GM18868 (cell line): ENCODE results near the gene CFAP221.

Source experiments
- ATAC-seq: cut with Tn5 transposase; IDR thresholded peaks from one replicate; pipeline ENCODE4 v1.9.1; 2021; ENCODE audit warnings: mild to moderate bottlenecking, moderate library complexity; ENCODE audit not compliant: unreplicated experiment

The CFAP221 gene

DNA sequence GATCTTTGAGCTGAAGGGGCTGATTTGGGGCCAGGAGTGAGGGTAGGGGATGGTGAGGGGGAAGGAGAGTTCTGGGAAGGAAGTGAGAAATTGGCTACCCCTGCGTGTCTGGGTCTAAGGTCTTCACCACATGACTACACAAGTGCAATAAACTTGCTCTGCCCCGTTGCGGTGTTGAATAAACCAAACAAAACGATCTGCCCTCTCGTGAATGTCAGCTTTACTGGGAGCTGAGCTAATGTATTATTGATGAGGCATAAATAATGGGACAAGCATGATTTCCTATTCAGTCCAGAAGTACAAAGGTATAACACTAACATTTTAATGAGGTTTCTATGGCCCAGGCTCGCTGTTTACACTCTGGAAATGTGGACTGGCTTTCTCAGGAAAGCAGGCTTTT is 8.0 kb upstream of the CFAP221 start:
- no peak for ATAC-seq

DNA sequence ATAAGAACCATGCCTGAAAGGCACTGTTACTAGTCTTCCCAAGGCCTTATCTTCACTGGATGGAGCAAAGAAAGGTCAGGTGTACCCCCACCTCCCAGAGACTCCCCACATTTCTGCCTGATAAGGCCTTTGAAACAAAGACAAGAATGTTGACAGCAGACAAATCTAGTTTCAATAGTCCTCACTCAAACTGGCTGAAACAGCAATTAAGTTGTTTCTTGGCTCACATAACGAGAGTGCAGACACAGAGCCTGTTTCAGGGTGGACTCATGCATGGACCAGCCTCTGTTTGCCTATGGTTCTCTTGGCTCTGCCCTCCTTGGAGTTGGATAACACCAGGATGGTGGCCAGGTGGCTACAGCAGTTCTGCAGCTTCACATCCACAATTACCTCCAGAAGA is 7.5 kb upstream of the CFAP221 start:
- ATAC-seq, result no peak

DNA sequence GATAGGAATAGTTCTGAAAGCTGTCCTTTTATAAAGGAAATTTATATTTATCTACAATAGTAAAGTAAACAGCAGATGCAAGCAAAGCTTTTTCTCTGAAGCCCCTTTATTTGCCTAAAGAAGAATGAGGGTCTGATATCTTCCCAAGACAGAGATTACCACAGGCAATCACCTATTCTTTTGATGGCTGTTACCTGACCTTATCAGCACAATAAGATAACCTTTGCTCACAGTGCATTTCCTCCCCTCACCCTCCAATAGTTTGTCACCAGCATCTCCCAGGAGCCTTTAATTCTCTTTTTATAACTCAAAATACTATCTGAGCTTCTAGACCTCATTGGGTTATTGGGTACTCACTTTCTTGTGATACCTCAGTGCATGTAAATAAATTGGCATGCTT is 6.5 kb upstream of the CFAP221 start:
- ATAC-seq, result no peak

DNA sequence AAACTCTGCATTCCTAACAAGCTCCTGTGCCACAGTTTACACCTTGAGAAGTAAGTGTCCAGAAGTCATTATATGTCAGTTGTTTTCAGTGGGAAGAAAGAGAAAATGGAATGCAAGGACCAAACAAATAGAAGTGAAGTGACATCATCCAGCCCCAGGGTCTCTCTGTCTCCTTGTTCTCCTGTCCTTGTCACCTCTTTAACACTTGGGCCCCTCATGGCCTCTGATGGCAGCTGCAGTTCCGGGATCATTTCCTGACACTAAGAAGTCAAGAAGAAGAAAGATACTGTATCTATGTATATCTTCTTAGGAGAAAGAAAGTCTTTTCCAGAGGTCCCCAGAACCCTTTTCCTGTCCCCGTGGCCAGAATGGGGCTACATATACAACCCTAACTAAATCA is 2.8 kb upstream of the CFAP221 start:
- no peak for ATAC-seq

DNA sequence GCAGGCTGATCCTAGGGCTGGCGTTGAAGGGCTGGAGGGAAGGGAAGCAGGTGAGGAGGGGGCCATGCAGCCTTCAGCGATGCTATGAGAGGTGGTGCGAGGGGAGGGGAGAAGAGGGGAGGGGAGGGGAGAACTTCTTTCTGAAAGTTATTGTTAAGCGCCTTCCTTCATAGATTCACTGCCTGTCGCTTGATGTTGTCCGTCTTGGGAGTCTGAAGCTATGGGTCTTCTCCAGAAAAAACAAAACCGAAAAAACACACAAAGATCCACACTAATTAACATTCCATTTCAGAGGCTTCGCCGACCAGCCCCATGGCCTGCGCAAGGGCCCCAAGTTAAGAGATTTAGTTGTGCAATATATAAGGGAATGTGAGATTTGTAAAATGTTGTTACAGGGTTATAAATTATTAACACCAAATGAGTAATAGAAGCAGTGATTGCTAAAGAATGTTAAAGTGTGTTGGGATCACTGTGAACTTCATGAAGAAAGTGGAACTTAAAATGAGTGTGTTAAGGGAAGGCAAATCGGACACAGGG is 758 bp downstream of the CFAP221 start:
- ATAC-seq, result no peak

DNA sequence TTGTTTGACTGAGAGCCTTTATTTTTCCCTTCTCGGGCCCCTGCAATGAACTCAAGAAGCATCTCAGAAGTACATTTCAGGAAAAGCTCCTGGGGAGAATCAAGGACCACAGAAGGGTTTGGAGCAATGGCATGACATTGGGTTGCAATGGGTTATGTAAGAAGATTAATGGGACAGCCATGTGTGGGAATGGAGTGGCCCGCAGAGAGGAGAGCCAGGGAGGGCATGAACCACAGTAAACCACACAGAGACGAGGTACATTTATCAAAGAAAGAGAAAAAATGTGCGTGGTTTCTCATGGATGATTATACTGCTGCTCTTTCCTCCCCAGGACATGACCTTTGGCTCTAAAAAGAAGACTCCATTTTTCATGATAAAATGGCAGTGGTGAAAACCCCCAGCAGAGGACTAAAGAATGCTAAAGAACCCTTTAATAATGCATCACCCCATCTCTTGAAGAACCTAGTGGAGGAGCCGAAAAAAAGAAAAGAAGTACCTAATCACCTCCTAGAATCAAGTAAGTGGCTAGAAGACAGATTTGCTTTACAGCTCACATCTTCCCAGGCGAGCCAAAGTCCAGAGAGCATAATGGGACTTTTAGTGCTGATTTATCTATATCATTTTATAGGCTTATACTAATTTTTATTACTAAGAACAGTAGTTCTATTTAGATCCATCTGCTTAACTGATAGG is 1.7 kb downstream of the CFAP221 start:
- no peak for ATAC-seq

DNA sequence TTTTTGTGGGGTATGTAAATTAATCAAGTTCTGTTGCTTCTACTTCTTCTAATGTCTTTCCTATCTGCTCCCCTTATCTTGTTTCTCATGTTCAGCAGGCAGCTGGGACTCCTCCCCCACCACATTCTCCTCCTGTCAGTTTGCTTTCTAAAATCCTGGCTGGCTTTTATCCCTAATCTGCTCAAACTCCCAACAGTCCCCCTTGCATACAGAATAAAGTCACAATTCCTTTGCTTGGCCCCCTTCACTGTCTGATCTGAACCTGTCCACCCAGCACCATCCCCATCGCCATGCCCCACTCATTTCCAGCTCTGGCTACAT is 2.2 kb downstream of the CFAP221 start:
- no peak for ATAC-seq

DNA sequence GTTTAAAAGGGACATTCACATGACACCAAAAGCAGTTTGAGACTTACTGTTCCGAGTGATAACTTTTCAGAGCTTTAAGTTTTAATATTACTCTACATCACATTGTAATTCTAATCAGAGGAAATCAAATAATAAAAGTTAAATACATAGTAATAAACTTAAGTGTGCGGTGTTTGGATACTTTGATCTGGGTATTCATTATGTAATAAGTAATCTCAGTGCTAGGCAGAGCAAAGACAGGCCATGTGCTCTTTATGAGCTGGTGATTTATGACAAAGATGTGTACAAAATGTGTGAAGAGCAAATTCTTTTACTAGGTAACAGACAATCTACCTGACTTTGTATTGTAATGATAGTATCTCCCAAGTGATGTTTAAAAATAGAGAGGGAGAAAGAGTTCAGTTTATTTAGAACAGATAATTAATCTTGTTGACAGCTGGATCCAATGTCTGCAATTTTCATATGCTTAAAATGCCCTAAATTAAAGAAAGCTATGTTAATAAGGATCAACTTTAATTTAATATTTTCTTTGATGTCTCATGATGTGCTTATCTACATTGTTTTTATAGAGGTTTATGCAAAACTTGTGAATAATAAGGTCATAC is 4.4 kb downstream of the CFAP221 start:
- no peak for ATAC-seq

DNA sequence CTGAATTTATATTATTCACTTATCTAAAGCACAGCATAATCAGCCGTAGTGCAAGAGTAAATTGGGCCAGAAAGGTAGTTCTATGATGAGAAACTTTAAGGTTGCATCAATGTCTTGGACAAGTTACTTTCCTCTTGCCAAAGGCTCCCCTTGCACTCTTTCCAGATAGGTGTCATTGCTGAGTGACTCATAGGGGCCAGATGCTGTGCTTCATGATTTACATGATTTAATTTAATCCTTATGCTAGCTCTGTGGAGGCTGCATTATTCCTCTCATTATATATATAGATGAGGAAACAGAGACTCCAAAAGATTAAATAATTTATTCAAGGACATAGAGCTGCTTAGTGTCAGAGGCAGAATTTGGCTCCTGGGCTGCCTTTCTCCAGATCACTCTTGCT is 5.0 kb downstream of the CFAP221 start:
- no peak for ATAC-seq

DNA sequence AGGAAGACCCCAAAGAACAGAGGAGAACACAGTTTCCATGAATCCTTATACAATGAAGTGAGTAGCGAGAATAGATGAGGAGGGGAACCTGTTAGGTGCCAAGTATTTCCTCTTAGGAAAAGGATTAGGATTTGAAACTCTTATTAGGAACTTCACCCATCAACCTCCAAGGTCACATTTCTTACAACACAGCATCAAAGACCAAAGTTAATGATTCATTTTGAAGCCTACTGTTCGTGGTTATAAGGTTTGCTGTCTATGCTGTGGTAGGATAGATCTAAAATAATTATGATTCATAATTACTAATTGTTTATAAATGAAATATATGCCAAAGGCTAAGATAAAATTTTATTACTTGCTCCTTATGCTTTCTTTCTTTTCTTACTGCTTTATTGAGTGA is 6.1 kb downstream of the CFAP221 start:
- ATAC-seq, result no peak

DNA sequence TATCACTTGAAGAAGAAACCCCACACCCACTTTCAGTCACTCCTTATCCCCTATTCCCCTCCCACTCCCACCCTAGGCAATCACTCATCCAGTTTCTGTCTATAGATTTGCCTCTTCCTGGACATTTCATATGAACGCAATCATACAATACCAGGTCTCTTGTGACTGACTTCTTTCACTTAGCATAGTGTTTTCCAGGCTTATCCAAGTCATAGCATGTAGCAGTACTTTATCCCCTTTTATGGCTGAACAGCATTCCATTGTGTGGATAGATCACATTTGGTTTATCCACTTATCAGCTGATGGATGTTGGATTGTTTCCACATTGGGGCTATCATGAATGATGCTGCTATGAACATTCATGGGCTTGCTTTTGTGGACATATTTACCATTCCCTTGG is 6.6 kb downstream of the CFAP221 start:
- ATAC-seq, result no peak

DNA sequence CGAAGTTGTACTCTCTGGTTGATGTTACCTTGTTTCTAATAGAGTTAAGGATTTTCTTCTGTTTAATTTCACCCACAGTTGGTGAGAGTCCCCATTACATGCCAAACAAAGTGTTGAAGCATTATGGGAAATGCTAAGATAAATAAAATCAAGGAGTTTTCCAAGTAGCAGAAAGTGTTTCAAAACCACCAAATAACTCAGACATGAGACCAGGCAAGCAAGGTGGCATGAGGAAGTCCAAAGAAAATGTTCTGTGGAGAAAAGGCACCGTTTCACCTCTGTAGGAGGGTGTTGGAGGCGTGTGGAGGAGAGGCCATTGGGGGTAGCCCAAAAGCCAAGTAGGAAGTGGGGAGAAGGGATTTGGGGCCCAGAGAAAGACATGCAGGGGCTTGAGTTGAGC is 8.7 kb downstream of the CFAP221 start:
- no peak for ATAC-seq

DNA sequence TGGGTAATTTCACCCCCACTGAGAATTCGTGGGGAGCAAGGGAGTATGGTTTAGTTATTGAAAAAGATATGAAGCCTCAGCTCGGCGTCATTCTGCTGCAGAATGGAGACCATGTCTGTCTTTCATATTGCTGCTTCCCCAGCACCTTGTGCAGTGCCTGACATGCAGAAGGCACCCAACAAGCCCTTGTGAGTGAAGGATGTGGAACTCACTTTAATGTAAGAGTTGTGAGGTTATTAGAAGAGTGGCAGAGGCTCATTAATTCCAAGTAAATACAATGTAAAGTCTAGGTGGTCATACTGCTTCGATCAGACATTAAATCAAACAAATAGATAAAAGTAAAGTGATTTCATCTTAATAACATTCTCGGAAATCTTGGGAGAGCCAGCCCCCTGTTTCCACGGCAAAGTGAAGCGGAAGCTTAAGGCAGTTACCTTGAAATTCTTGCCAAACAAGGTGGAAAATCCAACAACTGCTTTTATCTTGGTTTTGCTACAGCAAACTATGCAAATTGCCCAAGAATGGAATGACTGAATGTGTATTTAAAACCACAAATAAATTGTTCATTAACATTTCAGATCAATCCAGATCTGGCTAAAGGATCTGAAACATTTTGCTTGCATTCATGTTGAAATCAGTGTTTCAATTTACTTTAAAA is 9.6 kb downstream of the CFAP221 start:
- no peak for ATAC-seq

DNA sequence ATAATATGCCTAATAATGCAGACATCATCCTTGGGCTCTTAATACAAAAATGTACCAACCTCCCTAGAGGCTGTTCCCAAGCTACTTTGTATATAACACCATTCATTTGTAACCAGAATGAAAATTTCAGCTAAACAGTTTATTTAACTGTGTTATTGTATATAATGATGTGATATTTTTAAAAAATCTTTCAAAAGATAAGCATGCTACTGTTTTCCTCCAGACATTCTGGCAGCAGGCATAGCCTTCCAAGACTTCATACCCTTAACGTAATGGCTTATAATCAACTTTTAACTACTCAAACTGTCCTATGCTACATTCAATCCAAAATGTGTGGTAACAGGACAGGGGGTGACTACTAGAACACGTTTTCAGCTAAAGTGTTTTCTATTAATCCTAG is 21.2 kb downstream of the CFAP221 start:
- no peak for ATAC-seq

DNA sequence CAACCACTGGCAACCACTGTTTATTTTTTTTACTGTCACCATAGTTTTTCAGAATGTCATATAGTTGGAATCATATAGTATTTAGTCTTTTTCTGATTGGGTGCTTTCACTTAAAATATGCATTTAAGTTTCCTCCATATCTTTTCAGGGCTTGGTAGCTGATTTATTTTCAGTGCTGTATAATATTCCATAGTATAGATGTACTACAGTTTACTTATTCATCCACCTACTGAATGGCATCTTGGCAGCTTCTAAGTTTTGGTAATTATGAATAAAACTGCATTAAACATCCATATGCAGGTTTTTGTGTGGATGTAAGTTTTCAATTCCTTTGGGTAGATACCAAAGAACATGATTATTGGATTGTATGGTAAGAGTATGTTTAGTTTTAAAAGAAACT is 23.0 kb downstream of the CFAP221 start:
- no peak for ATAC-seq

DNA sequence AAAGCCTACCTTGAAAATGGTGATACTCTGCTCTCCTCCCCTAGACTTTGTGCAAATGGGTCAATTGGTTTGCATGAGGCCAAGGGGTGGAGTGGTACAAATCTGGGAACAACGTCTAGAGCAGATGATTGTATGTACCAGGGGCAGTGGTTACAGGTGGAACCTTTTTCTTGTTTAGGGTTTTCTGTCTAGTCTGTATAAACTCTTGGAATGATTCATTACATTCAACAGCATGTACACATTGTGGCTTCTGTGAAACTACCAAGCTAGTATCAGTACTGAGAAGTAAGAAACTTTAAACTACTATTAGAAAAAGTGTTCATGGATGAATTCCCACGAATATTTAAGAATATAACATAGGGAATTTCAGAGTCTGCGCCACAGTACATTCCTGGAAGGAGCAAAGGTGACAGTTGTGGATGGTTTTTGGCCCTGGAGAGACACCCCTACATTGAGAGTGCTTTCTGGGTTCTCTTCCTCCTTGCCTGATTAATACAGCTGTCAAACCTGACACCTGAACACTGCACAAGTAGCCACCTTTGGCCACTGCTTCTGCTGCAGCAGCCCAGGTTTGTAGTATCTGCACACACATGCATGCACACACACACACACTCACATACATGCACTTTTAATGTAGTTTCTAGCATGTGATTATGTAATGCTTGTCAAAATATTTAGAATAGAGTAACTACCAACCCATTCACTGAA is 30.0 kb downstream of the CFAP221 start:
- ATAC-seq, result peak; percentile 100

DNA sequence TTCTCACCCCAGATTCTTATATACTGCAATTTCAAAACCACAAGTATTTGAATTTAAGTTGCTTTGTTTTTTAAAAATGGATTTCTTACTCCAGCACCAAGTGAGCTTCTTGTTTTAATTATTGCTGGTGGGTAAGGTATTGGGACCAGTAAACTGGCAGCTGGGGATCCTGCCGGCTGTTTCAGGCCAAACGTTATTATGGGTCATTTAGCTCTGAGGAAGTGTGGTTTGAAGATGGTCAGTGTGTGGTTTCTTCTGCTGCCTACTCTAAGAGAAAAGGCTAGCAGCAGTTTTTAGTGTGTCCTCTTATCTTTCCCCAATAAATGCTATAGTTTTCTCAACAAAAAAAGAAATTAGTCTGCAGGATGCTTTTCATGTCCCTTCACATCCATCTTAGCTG is 30.6 kb downstream of the CFAP221 start:
- no peak for ATAC-seq

DNA sequence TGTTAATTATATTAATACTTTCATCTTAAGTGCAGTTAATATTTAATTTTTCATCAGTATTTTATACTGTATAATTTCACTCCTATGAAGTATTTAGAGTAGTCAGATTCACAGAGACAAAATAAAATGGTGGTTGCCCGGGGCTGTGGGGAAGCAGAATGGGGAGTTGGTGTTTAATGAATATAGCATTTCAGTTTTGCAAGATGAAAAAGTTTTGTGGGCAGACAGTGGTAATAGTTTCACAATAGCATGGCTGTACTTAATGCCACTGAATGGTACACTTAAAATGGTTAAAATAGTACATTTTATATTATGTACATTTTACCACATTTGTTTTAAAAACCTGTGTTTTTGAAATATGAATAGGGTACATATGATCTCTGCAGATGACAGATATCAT is 31.2 kb downstream of the CFAP221 start:
- no peak for ATAC-seq

DNA sequence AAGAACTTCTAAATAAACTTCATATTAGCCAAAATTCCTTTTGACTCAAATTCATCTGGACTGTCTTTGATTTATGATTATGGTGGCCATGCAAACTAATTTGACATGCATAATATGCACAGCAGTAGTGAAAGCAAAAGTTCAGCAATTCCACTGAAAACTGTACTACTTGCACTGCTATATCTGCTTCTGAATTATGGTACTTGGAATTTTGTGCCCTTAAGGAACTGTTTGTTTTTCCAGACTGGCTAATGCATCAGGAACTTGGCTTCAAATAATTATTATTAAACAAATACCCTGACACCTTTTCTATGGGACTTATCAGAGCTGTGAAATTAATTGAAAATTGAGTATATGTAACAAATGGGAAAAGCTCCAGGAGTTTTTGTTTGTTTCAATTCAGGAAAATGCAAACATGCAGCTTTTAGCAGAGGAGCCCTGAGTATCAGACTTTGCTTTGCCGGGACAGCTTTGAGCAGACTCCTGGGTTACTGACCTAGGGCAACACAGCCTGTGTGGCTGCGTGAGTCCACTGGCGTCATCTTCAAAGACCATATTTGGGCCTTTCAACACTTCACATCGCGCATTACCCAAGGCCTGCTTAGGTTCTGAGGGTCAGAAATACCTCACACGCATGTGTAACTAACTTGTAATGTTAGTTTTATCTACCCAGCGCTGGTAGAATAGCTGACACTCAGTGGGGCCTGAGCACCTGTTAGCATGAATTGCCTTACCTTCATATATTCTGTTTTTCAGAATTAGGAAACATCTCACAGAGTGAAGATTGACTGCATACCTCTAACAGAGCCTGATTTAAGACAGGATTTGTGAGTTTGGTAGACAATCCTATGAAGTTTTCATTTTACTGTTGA is 35.4 kb downstream of the CFAP221 start:
- ATAC-seq, result no peak

DNA sequence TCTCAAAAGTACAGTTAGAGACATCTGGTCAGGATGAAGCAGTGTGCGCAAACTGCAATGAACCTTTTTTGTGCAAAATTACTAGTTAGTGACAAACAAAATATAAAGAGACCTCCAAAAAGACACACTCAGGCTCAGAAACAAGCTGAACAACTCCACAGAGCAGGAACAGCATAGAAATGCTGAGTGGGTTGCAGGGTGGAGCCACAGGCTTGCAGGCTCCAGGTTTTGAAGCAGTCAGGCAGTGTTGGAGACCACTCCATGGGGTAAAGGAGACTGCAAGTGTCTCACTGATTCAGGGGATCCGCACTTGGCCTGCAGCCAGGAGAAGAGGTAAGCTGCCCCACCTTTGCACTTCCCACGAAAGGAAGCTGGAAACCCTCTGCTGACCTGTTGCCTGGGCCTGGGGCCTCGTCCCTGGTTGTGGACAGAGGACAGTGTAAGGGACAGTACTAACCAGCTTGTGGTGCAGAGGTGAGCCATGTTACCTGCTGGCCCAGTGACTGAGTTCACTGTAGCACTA is 36.4 kb downstream of the CFAP221 start:
- ATAC-seq, result no peak

DNA sequence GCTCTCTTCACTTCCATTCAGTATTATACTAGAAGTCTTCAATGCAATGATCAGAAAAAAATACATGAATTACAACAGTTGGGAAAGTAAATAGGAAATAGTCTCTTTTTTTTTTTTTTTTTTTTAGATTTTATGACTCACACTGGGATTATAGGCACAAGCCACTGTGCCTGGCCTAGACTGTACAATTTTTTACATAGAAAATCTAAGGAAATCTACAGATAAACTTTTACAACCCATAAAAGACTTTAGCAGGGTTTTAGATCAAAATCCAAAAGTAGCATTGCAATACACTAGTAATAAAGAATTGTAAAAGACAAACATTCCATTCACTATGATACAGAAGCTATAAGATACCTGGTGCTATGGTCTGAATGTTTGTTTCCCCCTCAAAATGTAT is 39.0 kb downstream of the CFAP221 start:
- ATAC-seq, result no peak
